HG03175 (cell line): ENCODE measurements around the gene NHLRC2.
"Not testable (repeated sequence)": the region's sequence is repeated elsewhere in the genome, so short reads cannot be mapped to it uniquely, and the experiment has no call there.

Experiments
- ATAC-seq: cut with Tn5 transposase; IDR thresholded peaks from one replicate; pipeline ENCODE4 v1.9.1; 2021; ENCODE audit warnings: mild to moderate bottlenecking, moderate library complexity; ENCODE audit not compliant: unreplicated experiment

The NHLRC2 gene

DNA sequence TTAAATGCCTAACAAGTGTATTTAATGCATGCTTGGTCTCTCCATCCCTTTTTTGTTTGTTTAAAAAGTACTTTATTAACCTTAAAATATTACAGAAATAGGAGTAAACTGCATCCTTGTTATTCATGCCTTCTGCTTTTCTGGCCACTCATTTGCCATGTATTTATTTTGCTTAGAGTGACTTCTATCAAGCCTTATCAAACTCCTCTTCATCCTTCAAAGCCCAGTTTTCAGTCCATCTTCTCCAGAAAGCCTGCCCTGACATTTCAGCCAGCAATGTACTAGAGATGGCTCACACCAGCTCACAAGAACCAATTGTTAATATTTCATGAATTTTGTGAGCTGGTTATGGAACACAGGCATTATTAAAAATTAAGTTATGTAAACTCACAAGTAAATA lies 82.8 kb downstream of the NHLRC2 start:
- ATAC-seq = no peak

DNA sequence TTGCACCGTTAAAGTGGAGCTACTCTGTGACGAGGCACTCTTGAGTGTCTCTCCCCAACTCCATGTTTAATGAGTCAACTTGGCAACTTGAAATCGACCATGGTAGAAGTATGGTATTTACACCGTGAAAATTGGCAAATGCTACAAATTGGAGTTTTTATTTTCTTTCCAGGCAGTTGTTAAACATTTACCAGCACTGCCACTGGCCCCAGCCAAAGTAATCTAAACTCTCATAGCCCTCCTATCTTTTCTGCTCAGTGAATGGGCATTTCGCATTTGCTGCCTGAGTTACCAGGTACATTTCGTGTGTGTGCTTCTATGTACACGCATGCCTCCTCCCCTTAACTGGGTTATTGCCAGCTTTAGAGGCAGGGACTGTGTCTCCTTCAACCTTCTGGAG lies 83.3 kb downstream of the NHLRC2 start:
- no peak for ATAC-seq

DNA sequence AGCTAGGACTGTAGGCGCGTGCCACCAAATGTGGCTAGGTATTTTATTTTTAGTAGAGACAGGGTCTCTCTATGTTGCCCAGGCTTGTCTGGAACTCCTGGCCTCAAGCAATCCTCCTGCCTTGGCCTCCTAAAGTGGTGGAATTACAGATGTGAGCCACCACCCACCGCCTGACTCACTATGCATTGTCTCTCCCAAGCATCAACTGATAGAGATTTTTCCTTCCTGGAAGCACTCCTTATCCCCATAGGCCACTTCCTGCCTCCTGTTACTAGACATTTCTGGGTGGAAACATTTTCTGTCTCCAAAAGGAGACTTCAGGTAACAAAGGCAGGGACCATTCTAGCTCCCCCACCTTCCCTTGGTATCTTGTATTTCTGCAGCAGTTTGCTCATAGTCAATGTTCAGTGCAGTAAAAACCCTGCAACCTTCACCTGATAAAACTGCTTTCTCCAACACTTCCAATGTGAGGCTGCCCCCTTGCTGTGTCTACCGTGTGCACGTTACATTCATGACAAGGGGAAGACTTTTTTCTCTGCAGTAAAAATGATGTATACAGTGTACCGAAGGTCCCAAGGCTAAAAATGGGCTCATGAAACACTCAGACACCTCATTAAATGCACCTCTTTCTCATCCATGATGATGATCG lies 84.9 kb downstream of the NHLRC2 start:
- ATAC-seq = no peak

DNA sequence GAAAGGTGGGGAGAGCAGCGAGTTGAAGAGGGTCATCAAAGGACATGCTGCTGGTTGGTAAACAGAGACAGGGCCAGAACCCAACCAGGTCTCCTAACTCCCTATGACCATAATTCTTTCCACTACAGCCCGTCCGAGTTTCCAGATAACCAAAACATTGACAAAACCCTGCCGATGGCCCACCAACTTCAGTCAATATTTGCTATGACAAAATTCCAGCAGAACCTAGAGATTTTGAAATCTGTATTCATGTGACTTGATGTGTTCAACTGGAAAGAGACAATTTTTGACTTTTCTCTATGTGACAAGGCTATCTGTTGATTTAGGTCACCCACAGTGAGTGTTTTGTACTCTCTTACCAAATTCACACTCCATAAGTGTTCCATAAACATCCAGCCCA lies 86.7 kb downstream of the NHLRC2 start:
- ATAC-seq = no peak

DNA sequence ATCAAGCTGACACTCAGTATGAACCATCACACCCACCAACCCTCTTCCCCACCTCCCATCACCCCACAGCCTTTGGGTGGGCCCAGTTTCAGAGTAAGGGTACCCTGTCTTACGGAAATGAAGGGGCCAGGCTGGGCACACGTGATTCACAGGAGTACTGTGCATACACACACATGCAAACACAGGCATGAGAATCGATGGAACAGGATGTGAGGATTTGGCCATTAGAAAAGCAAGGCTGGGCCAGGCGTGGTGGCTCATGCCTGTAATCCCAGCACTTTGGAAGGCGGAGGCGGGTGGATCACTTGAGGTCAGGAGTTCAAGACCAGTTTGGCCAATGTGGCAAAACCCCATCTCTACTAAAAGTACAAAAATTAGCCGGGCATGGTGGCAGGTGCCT lies 88.7 kb downstream of the NHLRC2 start:
- ATAC-seq = not testable (repeated sequence)

DNA sequence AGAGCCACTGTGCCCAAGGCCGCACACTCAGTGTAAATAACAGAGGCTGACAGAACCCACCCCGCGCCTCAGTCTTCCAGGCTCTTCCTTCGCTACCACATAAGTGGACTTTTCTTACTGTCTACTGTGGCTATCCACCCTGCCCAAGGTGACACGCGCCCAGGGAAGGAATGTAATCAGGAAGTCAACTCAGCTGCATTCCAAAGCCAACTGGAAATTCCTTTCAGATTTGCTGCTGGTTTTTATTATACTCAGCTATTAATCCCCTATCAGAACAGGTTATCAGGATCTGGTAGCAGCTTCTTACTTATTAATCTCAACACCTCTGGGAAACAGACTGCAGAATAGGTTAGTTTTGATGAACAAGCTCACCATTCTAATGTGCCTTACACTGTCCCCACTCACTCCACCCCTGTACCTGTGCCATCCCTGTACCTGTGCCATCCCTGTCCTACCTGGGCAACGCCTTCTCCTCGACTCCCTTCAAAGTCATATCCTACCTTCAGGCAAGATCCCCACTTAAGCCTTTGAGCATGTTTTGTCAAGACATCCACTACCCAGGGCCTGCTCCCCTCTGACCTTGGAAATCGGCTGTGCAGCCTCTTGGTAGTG lies 90.7 kb downstream of the NHLRC2 start:
- no peak for ATAC-seq

DNA sequence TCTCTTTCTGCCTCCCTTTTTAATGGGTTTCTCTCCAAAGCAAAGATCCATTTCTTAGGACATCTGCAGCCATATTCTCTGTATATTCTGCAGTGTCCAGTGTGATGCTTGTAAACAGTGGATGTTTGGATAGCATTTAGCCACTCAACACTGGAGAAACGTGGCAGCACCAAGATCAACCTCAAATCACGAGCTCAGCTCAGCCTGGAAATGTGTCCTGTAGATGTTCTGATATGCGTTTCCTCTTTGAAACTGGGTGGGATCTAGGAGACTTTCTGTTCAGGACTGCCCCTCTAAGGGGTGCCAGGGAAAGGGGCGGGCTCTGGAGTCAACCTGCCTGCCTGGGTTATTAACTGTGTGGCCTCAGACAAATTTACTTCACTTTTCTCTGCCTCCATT lies 91.2 kb downstream of the NHLRC2 start:
- no peak for ATAC-seq

DNA sequence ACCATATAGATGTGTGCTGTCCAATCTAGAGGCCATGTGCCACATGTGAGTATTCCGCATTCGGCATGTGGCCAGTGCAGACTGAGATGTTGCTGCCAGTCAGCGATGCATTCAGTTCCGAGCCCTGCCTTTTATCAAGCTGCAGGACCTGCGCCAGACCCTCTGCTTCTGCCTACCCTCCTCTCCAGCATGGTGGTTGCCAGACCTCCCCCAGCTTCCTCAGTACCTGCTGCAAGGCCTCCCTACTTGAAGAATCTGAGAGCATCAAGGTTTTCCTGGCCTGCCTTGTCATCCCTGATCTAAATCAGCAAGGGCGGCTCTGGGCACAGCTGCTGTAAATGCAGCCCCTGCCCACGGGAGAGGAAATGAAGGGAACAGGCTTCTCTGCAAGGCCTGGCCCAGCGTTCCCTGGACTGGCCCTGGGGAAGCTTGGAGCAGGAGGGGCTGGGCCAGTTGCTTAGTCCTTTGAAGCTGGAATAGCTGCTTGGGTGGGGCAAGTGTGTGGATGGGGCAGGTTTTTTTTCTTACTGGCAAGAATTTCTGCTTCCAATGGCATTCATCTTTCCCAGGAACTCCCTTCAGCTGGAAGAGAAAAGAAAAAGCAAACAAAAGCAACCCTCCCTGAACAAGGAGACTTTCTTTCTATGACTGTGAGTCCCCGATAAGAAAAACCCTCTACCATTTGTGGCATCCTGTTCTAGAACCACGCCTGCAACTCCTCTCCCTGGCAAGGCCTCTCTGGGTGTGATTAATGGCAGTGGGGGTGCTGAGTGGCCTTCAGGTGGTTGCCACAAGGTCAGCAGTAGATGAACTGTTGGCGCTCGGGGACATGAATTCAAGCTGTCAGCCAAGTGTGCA lies 93.0 kb downstream of the NHLRC2 start:
- no peak for ATAC-seq

DNA sequence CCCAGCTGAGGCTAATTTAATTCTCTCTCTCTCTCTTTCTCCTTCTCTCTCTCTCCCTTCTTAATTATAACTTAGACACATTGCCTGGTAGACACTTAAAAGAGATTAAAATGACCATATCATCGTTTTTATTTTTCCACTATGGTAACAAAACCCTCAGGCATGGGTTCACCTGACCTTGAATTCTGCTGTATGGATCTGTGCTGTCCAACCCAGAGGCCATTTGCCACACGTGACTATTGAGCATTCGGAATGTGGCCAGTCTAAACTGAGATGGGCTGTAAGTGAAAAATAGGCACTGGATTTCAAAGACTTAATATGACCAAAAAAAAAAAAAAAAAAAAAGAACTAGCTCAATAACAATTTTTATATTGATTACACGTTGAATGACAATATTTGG lies 93.6 kb downstream of the NHLRC2 start:
- no peak for ATAC-seq

DNA sequence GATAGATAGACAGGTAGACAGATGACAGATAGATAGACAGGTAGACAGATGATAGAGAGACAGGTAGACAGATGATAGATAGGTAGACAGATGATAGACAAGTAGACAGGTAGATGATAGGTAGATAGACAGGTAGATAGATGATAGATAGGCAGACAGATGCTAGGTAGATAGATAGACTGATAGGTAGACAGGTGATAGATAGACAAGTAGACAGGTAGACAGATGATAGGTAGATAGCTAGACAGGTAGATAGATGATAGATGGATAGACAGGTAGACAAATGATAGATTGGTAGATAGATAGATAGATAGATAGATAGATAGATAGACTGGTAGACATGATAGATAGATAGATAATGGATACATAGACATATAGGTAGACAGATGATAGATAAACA lies 95.8 kb downstream of the NHLRC2 start:
- ATAC-seq = no peak

DNA sequence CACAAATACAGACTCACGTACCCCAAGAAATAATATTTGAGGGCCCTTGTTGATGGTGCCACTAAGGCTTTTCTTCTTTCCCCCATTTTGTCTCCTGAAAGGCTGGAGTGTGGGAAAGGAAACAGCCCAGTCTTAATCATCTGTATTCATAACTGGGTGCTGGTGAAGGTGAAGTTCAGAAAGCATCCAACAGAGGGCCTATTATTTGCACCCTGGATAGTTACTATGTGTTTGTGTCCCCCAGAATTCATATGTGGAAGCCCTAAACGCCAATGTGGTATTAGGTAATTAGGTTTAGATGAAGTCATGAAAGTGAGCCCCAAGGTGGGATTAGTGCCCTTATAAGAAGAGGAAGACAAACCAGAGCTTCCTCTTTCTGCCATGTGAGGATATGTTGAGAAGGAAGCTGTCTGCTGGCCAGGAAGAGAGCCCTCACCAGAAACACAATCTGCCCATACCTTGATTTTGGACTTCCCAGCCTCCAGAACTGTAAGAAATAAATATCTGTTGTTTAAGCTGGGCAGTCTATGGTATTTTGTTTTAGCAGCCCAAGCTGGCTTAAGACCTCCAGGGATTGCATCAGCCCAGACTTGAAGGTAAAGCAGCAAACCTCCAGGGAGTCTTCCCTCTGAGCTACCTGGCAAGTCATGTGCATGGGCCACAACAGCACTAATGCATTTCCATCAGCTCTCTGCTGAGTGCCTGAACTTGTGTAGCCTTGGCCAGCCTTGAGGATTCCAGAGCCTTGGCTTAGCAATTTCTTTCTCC lies 99.2 kb downstream of the NHLRC2 start:
- no peak for ATAC-seq

DNA sequence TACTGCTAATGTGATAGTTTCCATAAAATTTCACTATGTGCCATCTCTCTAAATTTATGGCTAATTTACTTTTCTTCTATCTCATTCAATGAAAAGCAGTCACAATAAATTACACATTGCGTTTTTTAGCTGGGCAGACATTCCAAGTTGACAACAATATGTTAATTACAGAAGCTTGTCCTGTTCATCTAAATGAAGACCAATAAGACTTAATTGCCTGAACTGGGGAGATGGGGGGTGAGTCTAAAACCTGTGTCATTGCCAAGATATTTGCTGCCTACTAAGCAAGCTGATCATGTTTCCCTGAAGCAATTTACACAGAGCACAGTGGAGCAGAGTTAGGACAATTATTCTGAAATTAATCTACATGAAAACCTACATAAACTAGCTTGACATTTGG lies 99.9 kb downstream of the NHLRC2 start:
- ATAC-seq = no peak

DNA sequence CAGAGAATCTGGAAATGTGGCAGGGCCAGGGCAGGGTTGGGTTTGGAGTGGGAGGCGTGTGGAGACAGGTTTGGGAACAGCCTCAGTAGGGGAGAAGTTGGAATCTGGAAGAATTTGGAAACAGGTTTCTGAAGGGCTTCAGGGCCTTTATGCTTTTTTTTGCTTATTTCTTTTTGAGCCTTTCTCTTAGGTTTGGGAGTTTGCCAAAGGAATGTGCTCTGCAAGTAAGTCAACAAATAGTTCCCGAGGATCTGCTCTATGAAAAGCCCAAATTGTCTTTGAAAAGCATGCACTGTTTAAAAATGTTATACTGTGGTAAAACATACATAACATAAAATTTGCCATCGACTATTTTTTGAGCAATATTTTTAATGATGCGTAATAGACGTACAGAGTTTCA lies 102.6 kb downstream of the NHLRC2 start:
- ATAC-seq = no peak

DNA sequence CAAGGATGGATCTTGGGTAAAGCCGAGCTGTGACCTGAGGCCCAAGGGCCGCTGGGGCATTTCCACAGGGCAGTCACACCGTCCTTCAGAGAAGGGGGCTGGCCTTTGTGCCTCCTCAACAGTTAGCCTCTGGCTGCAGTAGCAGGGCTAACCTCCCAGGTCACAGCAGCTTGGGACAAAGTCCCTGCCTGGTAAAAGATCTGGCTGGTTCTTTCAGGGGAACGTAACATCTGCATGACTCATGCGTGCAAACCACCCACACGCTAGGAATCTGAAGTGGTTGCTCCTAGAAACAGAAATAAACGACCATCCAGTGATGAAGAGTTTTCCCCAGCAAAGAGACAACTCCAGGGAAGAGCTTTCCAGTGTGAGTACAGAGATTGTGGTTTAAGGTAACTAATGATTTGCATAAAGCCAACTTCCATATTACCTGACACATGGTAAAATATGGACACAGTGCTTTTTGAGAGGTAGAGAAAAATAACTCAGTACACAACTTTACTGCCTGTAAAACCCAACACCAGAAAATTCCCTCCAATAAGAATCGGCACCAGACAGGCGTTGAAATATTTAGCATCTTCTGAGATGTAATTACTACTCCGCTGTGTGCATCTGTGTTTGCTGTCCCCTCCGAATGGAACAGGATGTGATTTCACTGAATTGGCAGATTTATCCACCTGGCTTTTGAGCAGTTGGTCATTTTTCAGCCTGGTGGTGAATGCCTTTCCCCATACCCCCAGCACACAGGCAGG lies 104.3 kb downstream of the NHLRC2 start:
- ATAC-seq = no peak

DNA sequence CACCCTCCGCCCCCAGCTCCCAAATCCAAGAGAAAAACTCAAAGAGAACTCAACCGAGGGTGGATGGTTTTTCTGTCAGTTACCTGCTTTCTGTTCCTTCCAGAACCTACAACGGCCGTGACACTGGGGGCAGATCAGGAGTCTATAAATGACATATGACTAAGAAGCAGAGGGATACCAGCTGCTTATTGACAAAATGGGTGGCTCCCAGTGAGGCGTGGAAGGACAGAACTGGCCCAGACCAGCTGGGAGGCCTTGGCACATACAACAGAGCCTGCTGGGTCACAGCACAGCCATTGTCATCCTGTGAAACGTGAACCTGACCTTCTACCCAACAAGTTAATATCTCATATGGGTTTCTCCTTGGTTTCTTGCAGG lies 104.9 kb downstream of the NHLRC2 start:
- peak; percentile 47 for ATAC-seq

DNA sequence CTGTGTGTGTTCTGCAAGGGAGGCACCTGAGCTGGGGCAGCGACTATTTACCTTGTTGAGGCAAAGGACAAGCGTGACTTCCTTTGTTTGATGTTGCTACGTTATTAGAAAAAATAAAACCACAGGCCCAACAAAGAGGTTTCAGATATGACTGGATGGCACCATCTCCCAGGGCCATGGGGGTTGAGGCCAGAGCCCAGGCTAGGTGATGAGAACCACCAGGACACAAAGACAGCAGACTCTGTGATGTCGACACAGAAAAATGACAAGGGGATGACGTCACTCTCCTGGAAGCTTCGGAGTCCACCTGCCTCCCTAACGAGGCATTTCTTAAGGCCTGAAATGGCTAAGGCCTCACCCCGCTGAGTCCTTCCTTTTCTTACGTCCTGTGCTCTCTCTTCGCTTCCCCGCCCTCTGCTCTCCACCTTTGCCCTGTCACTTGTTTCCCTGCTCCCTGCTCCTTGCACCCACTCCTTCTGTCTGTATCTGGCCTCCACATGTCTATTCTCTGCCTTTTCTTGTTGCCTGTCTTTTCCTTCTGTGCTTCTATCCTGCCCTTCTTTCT lies 106.2 kb downstream of the NHLRC2 start:
- ATAC-seq = peak; percentile 69

DNA sequence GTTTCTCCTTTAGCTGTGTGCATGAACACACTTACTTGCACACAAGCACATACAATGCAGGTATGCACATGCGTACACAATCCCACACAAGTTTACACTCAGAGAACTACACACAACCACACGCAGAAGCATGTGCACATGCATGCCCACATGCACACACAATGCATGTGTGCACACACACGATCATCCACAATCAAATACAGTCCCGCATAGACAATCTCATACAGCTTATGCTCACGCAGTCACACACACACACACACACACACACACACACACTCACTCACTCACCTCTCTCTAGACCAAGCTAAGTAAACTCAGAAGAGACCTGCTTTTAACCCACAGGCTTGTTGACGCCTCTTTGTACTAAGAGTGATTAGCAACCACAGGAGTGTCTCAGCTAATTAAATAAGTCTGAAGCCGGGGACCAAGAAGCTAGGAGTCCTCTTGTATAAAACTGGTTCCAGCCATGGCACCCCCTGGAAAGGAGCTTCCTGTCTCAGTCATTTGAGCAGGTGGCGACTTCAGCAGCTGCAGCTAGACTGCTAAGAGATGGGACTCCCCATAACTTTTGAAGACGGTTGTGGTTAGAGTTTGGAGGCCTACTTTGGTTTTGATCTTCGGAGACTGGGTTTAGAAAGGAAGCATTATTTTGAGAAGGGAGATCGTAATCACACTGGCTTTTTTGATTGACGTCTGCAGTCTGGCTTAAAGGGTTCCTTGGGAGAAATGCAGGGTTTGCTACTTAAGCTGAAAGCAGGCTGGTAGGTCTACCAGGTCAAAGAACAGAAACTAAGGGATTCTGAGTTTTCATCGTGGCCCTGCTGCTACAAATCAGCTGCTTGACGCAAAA lies 106.9 kb downstream of the NHLRC2 start:
- ATAC-seq = peak; percentile 48

DNA sequence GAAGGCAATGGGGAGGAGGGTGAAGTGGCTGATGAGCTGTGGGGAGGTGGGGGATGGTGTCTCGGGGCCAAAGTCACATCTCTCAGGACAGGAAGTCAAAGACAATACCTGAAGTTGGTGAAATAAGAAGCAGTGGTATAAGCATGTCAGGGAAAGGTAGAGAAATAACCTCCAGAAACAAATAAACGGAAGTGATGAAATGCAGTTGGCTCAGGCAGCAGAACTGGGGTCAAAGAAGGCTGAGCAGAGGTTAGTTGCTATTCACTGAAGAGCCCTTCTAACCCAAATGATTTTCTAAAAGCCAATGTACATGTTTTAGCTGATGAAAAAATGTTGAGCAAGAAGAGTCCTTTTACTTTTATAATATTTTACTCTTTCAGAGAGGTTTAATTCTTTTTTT lies 110.6 kb downstream of the NHLRC2 start:
- no peak for ATAC-seq

DNA sequence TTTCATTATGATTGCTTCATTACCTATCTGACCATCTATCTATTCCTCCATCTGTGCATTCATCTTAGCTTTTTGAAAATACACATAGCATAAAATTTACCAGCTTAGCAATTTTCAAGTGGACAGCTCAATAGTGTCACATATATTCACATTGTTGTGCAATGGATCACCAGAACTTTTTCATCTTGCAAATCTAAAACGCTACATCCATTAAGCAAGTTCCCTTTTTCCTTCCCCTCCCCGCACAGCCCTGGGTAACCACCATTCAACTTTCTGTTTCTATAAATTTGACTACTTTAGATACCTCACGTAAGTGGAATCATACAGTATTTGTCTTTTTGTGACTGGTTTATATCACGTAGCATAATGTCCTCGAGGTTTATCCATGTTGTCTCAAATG lies 111.2 kb downstream of the NHLRC2 start:
- no peak for ATAC-seq
